KMS-11 (cell line): ENCODE results near the gene HEXB.

Source experiments
- H2AFZ ChIP-seq: fragments of 200-600 bp; sonication (generic); 2 replicates; pipeline ENCODE4 v1.6.1; 2016; ENCODE audit warnings: antibody characterized with exemption, mixed run types, low read depth
- H3K27ac ChIP-seq: fragments of 200-600 bp; sonication (generic); 2 replicates; pipeline ENCODE4 v1.6.1; 2016; ENCODE audit warnings: mild to moderate bottlenecking, mixed run types
- H3K27me3 ChIP-seq: fragments of 200-600 bp; sonication (generic); 2 replicates; pipeline ENCODE4 v1.6.1; 2017; ENCODE audit warnings: mild to moderate bottlenecking, low read depth, mixed run types, moderate library complexity; ENCODE audit not compliant: insufficient read depth
- H3K36me3 ChIP-seq: fragments of 200-600 bp; sonication (generic); 2 replicates; pipeline ENCODE4 v1.6.1; 2017; ENCODE audit warnings: mild to moderate bottlenecking, mixed run types; ENCODE audit not compliant: insufficient read depth
- H3K4me1 ChIP-seq: fragments of 200-600 bp; sonication (generic); 2 replicates; pipeline ENCODE4 v1.6.1; 2016; ENCODE audit warnings: mild to moderate bottlenecking, low read depth, mixed run types; ENCODE audit not compliant: poor library complexity, severe bottlenecking
- H3K4me2 ChIP-seq: fragments of 200-600 bp; sonication (generic); 2 replicates; pipeline ENCODE4 v1.7.0; 2016; ENCODE audit warnings: mild to moderate bottlenecking, mixed run types
- H3K4me3 ChIP-seq: fragments of 200-600 bp; sonication (generic); IDR thresholded peaks from 2 replicates; pipeline ENCODE4 v1.6.1; 2017; ENCODE audit warnings: low read depth, low read length, mixed read lengths; ENCODE audit not compliant: insufficient read depth
- H3K79me2 ChIP-seq: fragments of 200-600 bp; sonication (generic); 2 replicates; pipeline ENCODE4 v1.6.1; 2016; ENCODE audit warnings: low read depth, mixed run types; ENCODE audit not compliant: insufficient read depth
- H3K9ac ChIP-seq: fragments of 200-600 bp; sonication (generic); 2 replicates; pipeline ENCODE4 v1.6.1; 2016; ENCODE audit warnings: mild to moderate bottlenecking, mixed run types
- H4K20me1 ChIP-seq: fragments of 200-600 bp; sonication (generic); 2 replicates; pipeline ENCODE4 v1.6.1; 2016; ENCODE audit warnings: mild to moderate bottlenecking, mixed run types; ENCODE audit not compliant: insufficient read depth
- CTCF ChIP-seq: fragments of 200-600 bp; sonication (generic); conservative IDR thresholded peaks from 2 replicates; pipeline ENCODE4 v1.6.1; 2017; ENCODE audit warnings: low read depth, mild to moderate bottlenecking, antibody characterized with exemption, low read length, moderate library complexity, mixed read lengths

HEXB gene

GRCh38 chr5:74653991-74654390, 31.0 kb upstream of the HEXB start:
- H3K4me3 ChIP-seq: no peak overlapping the region
- H3K79me2 ChIP-seq: no peaks in the 10 kb centered on the region
- H4K20me1 ChIP-seq: no peaks in the 10 kb centered on the region
- no peaks in the 10 kb centered on the region for H3K36me3 ChIP-seq
- no peak overlapping the region for H3K27ac ChIP-seq
- no peaks in the 10 kb centered on the region for H3K27me3 ChIP-seq
- no peak for TF ChIP-seq CTCF
- H2AFZ ChIP-seq: no peak overlapping the region
- no peak overlapping the region for H3K9ac ChIP-seq
- peaks cover 9% of the 10 kb centered on the region for H3K4me1 ChIP-seq
- no peak overlapping the region for H3K4me2 ChIP-seq

- H2AFZ ChIP-seq: no peak overlapping the region
- H3K27me3 ChIP-seq: no peaks in the 10 kb centered on the region
- H3K79me2 ChIP-seq: no peaks in the 10 kb centered on the region
- no peak overlapping the region for H3K27ac ChIP-seq
- TF ChIP-seq CTCF: no peak
- no peak overlapping the region for H3K9ac ChIP-seq
- no peaks in the 10 kb centered on the region for H4K20me1 ChIP-seq
- H3K4me1 ChIP-seq: peaks cover 4% of the 10 kb centered on the region
- no peaks in the 10 kb centered on the region for H3K36me3 ChIP-seq
- H3K4me3 ChIP-seq: no peak overlapping the region
- no peak overlapping the region for H3K4me2 ChIP-seq
These were observed 29.8 kb upstream of the HEXB start for GRCh38 chr5:74655206-74655605.

- H3K27me3 ChIP-seq: no peaks in the 10 kb centered on the region
These were observed 29.3 kb upstream of the HEXB start for GRCh38 chr5:74655716-74656115.

GRCh38 chr5:74657165-74657564, 27.9 kb upstream of the HEXB start:
- H3K36me3 ChIP-seq: no peaks in the 10 kb centered on the region

More at GRCh38 chr5:74655716-74656115, 29.3 kb upstream of the HEXB start:
- no peak overlapping the region for H2AFZ ChIP-seq
- H3K79me2 ChIP-seq: no peaks in the 10 kb centered on the region
- peaks cover 4% of the 10 kb centered on the region for H3K4me1 ChIP-seq
- H3K9ac ChIP-seq: no peak overlapping the region
- no peak overlapping the region for H3K4me3 ChIP-seq
- no peaks in the 10 kb centered on the region for H3K36me3 ChIP-seq
- H3K27ac ChIP-seq: no peak overlapping the region
- H4K20me1 ChIP-seq: no peaks in the 10 kb centered on the region
- no peak for TF ChIP-seq CTCF
- H3K4me2 ChIP-seq: no peak overlapping the region

More at GRCh38 chr5:74657165-74657564, 27.9 kb upstream of the HEXB start:
- H3K79me2 ChIP-seq: no peaks in the 10 kb centered on the region
- no peaks in the 10 kb centered on the region for H4K20me1 ChIP-seq
- H3K27ac ChIP-seq: no peak overlapping the region
- no peak for TF ChIP-seq CTCF
- H3K4me2 ChIP-seq: no peak overlapping the region
- peaks cover 4% of the 10 kb centered on the region for H3K4me1 ChIP-seq
- no peaks in the 10 kb centered on the region for H3K27me3 ChIP-seq
- H2AFZ ChIP-seq: no peak overlapping the region
- no peak overlapping the region for H3K4me3 ChIP-seq
- H3K9ac ChIP-seq: no peak overlapping the region
